Heart left ventricle (tissue), 13 donors: ENCODE data around the gene FMC1.

ENCODE experiments used
- POLR2A ChIP-seq, 2 donors: fragments of 450-650 bp; IDR thresholded peaks; one replicate each; pipeline ENCODE4 v1.6.1; 2017; ENCODE audit warnings: antibody characterized with exemption in 2 of 2, mild to moderate bottlenecking in 2 of 2, moderate library complexity in 2 of 2
- TF ChIP-seq, protein P1 (sequence below), 12 donors: fragments of 200-600 bp; sonication (generic) in 4 of 12; IDR thresholded peaks; one replicate each; pipeline versions ENCODE4 v1.5.0 to v1.8.0; 2018 to 2022; ENCODE audit warnings: antibody characterized with exemption in 12 of 12, mild to moderate bottlenecking in 5 of 12
- donor health status: ischemic (EF 13 %, LVEDD 7.1; RV severe dilation, severe dysfunction).
- donor health status: DM: no; HTN: yes; CAD: no.
- donor health status: DM: no; HTN: no; CAD: no.
- donor health status: ischemic (EF 25% LVEDD 6.9; RV normal size, moderate dysfunction).
- donor health status: ischemic (EF 25% LVEDD 5.7; RV mildly dilated, moderate dysfunction).
- donor health status: ischemic (EF 35%, LVEDD 5.7; RV mildly dilated, moderate dysfunction).
- donor health status: nonischemic (EF 11% LVEDD 7.7; RV severe dilation, severe dysfunction).
- donor health status: DM: yes; HTN: yes; CAD: no.
- donor health status: PGD.
- donor health status: ischemic (EF 29% LVEDD 5.4; RV normal size, mild dysfunction).
- donor health status: nonischemic (EF 23%, LVEDD 6.1; RV moderate dilation, normal function).

DNA sequence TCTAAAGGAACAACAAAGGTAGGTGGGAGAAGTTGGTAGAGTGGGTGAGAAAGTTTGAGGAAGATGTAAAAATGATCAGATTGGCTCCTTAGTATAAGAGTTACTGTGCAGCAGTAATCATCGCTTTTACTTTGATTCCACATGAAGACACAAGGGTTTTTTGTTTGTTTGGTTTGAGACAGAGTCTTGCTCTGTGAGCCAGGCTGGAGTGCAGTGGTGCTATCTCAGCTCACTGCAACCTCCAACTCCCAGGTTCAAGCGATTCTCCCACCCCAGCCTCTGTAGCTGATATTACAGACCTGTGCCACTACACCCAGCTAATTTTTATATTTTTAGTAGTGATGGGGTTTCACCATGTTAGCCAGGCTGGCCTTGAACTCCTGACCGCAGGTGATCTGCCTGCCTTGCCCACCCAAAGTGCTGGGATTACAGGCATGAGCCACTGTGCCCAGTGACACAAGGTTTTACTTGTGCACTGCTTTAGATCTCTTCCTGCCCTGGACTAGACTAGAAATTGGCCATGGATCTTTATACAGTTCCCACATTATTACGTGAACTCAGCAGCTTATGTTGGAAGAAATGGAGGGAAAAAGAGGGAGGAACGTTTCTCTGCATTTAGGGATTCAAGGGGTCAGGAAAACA lies 29.3 kb downstream of the FMC1 start:
- TF ChIP-seq, protein P1, sequence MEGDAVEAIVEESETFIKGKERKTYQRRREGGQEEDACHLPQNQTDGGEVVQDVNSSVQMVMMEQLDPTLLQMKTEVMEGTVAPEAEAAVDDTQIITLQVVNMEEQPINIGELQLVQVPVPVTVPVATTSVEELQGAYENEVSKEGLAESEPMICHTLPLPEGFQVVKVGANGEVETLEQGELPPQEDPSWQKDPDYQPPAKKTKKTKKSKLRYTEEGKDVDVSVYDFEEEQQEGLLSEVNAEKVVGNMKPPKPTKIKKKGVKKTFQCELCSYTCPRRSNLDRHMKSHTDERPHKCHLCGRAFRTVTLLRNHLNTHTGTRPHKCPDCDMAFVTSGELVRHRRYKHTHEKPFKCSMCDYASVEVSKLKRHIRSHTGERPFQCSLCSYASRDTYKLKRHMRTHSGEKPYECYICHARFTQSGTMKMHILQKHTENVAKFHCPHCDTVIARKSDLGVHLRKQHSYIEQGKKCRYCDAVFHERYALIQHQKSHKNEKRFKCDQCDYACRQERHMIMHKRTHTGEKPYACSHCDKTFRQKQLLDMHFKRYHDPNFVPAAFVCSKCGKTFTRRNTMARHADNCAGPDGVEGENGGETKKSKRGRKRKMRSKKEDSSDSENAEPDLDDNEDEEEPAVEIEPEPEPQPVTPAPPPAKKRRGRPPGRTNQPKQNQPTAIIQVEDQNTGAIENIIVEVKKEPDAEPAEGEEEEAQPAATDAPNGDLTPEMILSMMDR (IDR thresholded peaks at IDR 0.05), result no peak
- no peak for TF ChIP-seq POLR2A (IDR thresholded peaks at IDR 0.05)
